Panc1 (cell line): ENCODE results near the gene NME3. TPM values are rescaled to one million over a fixed set of nuclear protein-coding genes. Genes with fewer than 3 reads are reported as not detected.

ENCODE experiments used
- ATAC-seq: fragments of 200-7000 bp; cut with Tn5 transposase; 2 replicates; pipeline ENCODE4 v1.9.1; 2020; ENCODE audit warnings: mild to moderate bottlenecking, moderate library complexity
- BruUV-seq: library from RNA; stranded (reverse); fragments of 400-500 nt; replicated peaks from 2 replicates; lab custom pipeline; 2021; lab: Mats Ljungman, UMichigan
- CTCF ChIA-PET: fragments of 300-600 bp; sonication (Branson Sonifier 250); formaldehyde crosslinking; loops from one replicate; lab custom pipeline; 2022; ENCODE audit warnings: antibody characterized with exemption; lab: Charles Lee
- POLR2A ChIA-PET: fragments of 300-600 bp; sonication (Branson Sonifier 250); formaldehyde crosslinking; loops from one replicate; lab custom pipeline; 2022; ENCODE audit warnings: antibody characterized with exemption; lab: Charles Lee
- DNase-seq: peaks from one replicate; pipeline ENCODE4 v3.0.0-alpha.2; 2010; ENCODE audit warnings: low read depth, low spot score
- H3K27ac ChIP-seq: 2 replicates; pipeline ENCODE4 v1.5.1; 2011; ENCODE audit warnings: mild to moderate bottlenecking, low read length, inconsistent platforms
- H3K27me3 ChIP-seq: fragments of 200-500 bp; sonication (Bioruptor generic); 2 replicates; pipeline ENCODE4 v1.6.0; 2014; ENCODE audit warnings: low read length, inconsistent platforms; ENCODE audit not compliant: control insufficient read depth, insufficient read depth
- H3K36me3 ChIP-seq: fragments of 200-500 bp; sonication (Bioruptor generic); 2 replicates; pipeline ENCODE4 v1.5.1; 2014; ENCODE audit warnings: inconsistent platforms, mild to moderate bottlenecking, low read length, moderate library complexity; ENCODE audit not compliant: control insufficient read depth, insufficient read depth
- H3K4me1 ChIP-seq: 2 replicates; pipeline ENCODE4 v1.5.1; 2011; ENCODE audit warnings: inconsistent platforms, mild to moderate bottlenecking, low read length, moderate library complexity; ENCODE audit not compliant: control insufficient read depth, insufficient read depth
- H3K4me3 ChIP-seq, 2 experiments: 2 replicates each; pipeline ENCODE4 v1.5.1; 2011 to 2012; ENCODE audit warnings: low read depth in 2 of 2, low read length in 2 of 2, mild to moderate bottlenecking in 2 of 2, inconsistent platforms in 1 of 2, moderate library complexity in 1 of 2
- H3K9me3 ChIP-seq: fragments of 200-500 bp; sonication (Bioruptor generic); 2 replicates; pipeline ENCODE4 v1.5.1; 2014; ENCODE audit warnings: low read depth, mild to moderate bottlenecking, inconsistent platforms, low read length, moderate library complexity; ENCODE audit not compliant: control insufficient read depth, insufficient read depth
- POLR2AphosphoS5 ChIP-seq: IDR thresholded peaks from 2 replicates; pipeline ENCODE4 v1.6.1; 2012; ENCODE audit warnings: mild to moderate bottlenecking, low read depth, low read length, moderate library complexity
- SIN3A ChIP-seq: IDR thresholded peaks from 2 replicates; pipeline ENCODE4 v1.6.1; 2012; ENCODE audit warnings: low read depth, mild to moderate bottlenecking, low read length, moderate library complexity, borderline replicate concordance; ENCODE audit not compliant: insufficient read depth
- TCF7L2 ChIP-seq: IDR thresholded peaks from 2 replicates; pipeline ENCODE4 v1.6.1; 2011; ENCODE audit warnings: mild to moderate bottlenecking, low read depth, low read length, inconsistent platforms
- in situ Hi-C: cut with HindIII; loops from 2 replicates; pipeline ENCODE4 v1.10.0; 2016; ENCODE audit warnings: low sequenced_read_pairs, low pct_unique_long_range_greater_than_20kb
- intact Hi-C: fragments of 100-400 bp; cut with micrococcal nuclease; formaldehyde crosslinking; loops from one replicate; pipeline ENCODE4 v1.10.0; 2022; ENCODE audit not compliant: unreplicated experiment
- total RNA-seq: library from RNA; stranded (reverse); gene quantifications from one replicate; pipeline ENCODE4 v1.2.1, GENCODE V29; 2021; ENCODE audit not compliant: unreplicated experiment
- TF ChIP-seq, protein P1 (sequence below), 2 experiments: IDR thresholded peaks; 2 replicates each; pipeline ENCODE4 v1.6.1; 2011 to 2012; ENCODE audit warnings: low read depth in 2 of 2, control low read depth in 1 of 2, low read length in 1 of 2, mild to moderate bottlenecking in 1 of 2, moderate library complexity in 1 of 2; ENCODE audit not compliant: insufficient read depth in 1 of 2
- TF ChIP-seq, protein P2 (sequence below): fragments of 450-650 bp; IDR thresholded peaks from 2 replicates; pipeline ENCODE4 v1.5.1; 2017; ENCODE audit warnings: mild to moderate bottlenecking

Gene NME3
- total RNA-seq, 1 experiment from 2014 or later: 117 TPM

DNA sequence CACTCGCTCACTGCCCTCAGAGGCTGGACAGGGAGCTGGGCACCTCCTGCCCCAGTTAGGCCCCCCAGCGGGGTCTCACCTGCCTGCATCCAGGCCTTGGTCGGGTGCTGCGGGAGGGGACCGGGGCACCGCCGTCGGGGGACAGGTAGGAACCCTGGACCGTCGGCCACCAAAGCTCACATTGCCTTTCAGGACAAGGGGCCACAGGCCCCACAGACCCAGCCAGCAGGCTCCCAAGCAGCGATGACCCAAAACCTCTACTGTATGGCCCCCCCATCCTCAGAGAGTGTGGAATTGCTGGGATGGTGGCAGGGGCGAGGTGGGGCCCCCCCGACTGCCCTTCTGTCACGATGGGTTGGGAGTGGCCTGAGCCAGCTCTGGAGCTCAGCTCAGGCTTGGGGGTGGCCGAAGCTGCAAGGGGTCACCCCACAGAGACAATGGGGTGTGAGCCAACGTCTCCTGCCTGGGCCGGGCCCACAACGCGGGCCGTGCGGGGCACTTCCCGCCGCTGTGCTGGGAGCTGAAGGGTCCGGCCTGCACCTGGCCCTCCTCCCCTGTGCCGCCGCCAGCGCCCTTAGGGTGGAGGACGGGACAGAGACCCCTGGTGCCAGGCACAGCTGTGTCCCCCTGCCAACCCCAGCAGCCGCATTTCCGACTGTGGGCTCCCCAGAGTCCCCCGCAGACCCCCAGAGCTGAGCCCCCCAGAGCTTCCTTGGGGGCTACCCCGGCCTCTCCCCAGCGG is 21.7 kb upstream of the NME3 start:
- Histone ChIP-seq H3K4me3 (no peak overlapping the region), H3K9me3 (no peaks in the 10 kb centered on the region; the same call in 1 of the 2 replicates), H3K27me3 (no peaks in the 10 kb centered on the region), H3K4me1 (peaks cover 3% of the 10 kb centered on the region; the same call in 1 of the 2 replicates), H3K27ac (no peak overlapping the region), H3K36me3 (no peaks in the 10 kb centered on the region)
- TF ChIP-seq TCF7L2 (no peak), POLR2AphosphoS5 (no peak)
- TF ChIP-seq, protein P1, sequence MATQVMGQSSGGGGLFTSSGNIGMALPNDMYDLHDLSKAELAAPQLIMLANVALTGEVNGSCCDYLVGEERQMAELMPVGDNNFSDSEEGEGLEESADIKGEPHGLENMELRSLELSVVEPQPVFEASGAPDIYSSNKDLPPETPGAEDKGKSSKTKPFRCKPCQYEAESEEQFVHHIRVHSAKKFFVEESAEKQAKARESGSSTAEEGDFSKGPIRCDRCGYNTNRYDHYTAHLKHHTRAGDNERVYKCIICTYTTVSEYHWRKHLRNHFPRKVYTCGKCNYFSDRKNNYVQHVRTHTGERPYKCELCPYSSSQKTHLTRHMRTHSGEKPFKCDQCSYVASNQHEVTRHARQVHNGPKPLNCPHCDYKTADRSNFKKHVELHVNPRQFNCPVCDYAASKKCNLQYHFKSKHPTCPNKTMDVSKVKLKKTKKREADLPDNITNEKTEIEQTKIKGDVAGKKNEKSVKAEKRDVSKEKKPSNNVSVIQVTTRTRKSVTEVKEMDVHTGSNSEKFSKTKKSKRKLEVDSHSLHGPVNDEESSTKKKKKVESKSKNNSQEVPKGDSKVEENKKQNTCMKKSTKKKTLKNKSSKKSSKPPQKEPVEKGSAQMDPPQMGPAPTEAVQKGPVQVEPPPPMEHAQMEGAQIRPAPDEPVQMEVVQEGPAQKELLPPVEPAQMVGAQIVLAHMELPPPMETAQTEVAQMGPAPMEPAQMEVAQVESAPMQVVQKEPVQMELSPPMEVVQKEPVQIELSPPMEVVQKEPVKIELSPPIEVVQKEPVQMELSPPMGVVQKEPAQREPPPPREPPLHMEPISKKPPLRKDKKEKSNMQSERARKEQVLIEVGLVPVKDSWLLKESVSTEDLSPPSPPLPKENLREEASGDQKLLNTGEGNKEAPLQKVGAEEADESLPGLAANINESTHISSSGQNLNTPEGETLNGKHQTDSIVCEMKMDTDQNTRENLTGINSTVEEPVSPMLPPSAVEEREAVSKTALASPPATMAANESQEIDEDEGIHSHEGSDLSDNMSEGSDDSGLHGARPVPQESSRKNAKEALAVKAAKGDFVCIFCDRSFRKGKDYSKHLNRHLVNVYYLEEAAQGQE (IDR thresholded peaks at IDR 0.05; ENCODE audit: insufficient read depth in 1 of 2, low read depth in 2 of 2, low read length in 1 of 2): no peak
- ATAC-seq: no peak
- no peak for DNase-seq
- ChIA-PET CTCF (no interaction called here), POLR2A (no interaction called here)
- no TSS peak for BruUV-seq
- in situ Hi-C loops (no loop called here), intact Hi-C loops (no loop called here)

DNA sequence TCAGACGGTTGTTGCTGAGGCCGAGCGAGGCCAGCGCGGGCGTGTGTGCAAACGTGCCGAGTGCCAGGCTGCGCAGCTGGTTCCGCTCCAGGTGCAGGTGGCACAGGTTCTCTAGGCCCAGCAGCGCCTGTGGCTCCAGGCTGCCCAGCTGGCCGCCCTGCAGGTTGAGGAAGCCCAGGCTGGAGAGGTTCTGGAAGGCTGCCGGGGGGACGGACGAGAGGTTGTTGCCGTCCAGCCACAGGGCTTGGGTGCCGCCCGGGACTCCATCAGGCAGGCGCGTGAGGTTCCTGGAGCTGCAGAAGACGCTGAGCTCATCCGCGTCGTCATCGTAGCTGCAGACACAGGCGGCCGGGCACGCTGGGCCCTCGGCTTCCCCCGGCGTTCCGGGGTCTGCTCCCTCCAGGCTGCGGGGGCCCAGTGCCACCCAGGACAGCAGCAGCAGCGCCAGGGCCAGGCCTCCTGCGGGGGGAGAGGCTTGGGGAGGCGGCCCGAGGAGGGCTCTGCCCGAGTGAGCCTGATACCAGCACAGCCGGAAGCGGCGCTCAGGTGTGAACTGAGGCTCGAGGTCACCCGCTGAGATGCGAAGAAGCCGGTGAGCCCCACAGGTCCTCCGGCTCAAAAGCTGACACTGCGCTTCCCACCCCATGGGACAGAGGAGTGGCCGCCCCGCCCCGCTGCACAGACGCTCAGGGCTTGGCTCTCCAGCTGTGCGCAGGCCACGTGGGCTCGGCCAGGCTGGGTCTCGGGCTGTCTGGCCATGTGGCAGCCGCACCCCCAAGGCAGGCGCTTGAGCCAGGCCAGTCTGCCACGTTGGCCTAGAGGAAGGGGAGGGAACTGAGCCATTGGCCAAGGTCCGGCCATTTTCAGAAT is 20.8 kb upstream of the NME3 start:
- BruUV-seq: no TSS peak
- no peaks in the 10 kb centered on the region for H3K27me3 ChIP-seq
- in situ Hi-C loops (no loop called here), intact Hi-C loops (no loop called here)
- no peaks in the 10 kb centered on the region for H3K36me3 ChIP-seq
- TF ChIP-seq, protein P1 (IDR thresholded peaks at IDR 0.05; ENCODE audit: insufficient read depth in 1 of 2, low read depth in 2 of 2, low read length in 1 of 2): no peak
- TF ChIP-seq POLR2AphosphoS5: no peak
- TF ChIP-seq, protein P2, sequence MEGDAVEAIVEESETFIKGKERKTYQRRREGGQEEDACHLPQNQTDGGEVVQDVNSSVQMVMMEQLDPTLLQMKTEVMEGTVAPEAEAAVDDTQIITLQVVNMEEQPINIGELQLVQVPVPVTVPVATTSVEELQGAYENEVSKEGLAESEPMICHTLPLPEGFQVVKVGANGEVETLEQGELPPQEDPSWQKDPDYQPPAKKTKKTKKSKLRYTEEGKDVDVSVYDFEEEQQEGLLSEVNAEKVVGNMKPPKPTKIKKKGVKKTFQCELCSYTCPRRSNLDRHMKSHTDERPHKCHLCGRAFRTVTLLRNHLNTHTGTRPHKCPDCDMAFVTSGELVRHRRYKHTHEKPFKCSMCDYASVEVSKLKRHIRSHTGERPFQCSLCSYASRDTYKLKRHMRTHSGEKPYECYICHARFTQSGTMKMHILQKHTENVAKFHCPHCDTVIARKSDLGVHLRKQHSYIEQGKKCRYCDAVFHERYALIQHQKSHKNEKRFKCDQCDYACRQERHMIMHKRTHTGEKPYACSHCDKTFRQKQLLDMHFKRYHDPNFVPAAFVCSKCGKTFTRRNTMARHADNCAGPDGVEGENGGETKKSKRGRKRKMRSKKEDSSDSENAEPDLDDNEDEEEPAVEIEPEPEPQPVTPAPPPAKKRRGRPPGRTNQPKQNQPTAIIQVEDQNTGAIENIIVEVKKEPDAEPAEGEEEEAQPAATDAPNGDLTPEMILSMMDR: no peak
- no peak for TF ChIP-seq SIN3A
- no peak for TF ChIP-seq TCF7L2
- H3K4me1 ChIP-seq: peaks cover 3% of the 10 kb centered on the region; the same call in 1 of the 2 replicates
- H3K4me3 ChIP-seq: no peak overlapping the region
- DNase-seq (no peak), ATAC-seq (peak; percentile 31; the same call in 1 of the 2 replicates)
- ChIA-PET CTCF (no interaction called here), POLR2A (no interaction called here)
- H3K27ac ChIP-seq: no peak overlapping the region
- no peaks in the 10 kb centered on the region for H3K9me3 ChIP-seq
